Uterus (tissue), 2 donors: Measurements from ENCODE around the gene UPF1.

Experiments
- POLR2A ChIP-seq, 2 donors: fragments of 450-650 bp; IDR thresholded peaks; one replicate each; pipeline ENCODE4 v1.6.1; 2016; ENCODE audit warnings: antibody characterized with exemption in 2 of 2, mild to moderate bottlenecking in 1 of 2, moderate library complexity in 1 of 2
- TF ChIP-seq, protein P1 (sequence below), 4 experiments: fragments of 200-600 bp in 2 of 4; fragments of 450-650 bp in 2 of 4; sonication (generic) in 2 of 4; IDR thresholded peaks; one replicate each; pipeline ENCODE4 v1.5.1; 2016 to 2019; ENCODE audit warnings: antibody characterized with exemption in 4 of 4, mild to moderate bottlenecking in 2 of 4, moderate library complexity in 1 of 4

DNA sequence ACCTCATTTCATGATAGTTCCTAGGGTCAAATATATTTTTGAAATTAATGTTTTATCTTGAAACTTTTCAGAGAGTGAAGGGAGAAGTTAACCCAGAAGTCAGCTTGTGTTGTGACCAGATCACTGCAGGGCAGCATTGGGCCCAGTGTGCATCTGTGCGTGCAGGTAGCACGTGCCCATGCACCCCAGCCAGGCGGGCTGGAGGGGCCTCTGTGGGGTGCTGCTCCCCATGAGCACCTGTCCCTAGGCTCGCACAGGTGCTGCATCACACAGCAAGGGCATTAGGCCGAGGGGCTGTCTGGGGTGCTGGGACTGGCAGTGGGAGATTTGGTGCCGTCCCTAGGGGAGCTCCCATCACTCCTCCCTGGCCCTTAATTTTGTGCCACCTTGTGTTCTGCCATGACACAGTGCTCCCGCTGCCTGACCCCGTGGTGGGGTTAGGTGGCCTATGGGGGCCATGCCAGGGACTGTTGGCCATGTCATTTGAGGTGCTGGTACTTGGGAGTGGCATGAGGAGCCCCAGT, 13.1 kb downstream of the UPF1 start:
- TF ChIP-seq, protein P1, sequence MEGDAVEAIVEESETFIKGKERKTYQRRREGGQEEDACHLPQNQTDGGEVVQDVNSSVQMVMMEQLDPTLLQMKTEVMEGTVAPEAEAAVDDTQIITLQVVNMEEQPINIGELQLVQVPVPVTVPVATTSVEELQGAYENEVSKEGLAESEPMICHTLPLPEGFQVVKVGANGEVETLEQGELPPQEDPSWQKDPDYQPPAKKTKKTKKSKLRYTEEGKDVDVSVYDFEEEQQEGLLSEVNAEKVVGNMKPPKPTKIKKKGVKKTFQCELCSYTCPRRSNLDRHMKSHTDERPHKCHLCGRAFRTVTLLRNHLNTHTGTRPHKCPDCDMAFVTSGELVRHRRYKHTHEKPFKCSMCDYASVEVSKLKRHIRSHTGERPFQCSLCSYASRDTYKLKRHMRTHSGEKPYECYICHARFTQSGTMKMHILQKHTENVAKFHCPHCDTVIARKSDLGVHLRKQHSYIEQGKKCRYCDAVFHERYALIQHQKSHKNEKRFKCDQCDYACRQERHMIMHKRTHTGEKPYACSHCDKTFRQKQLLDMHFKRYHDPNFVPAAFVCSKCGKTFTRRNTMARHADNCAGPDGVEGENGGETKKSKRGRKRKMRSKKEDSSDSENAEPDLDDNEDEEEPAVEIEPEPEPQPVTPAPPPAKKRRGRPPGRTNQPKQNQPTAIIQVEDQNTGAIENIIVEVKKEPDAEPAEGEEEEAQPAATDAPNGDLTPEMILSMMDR (IDR thresholded peaks at IDR 0.05), result no peak
- TF ChIP-seq POLR2A (IDR thresholded peaks at IDR 0.05), result no peak
